GM11168 (cell line): ENCODE results near the gene BAIAP2L1.

Experiments
- in situ Hi-C: fragments of 300-500 bp; cut with MboI; formaldehyde crosslinking; loops from one replicate; pipeline ENCODE4 v1.12.0; 2022; ENCODE audit warnings: low sequenced_read_pairs; ENCODE audit not compliant: unreplicated experiment

Gene BAIAP2L1

DNA sequence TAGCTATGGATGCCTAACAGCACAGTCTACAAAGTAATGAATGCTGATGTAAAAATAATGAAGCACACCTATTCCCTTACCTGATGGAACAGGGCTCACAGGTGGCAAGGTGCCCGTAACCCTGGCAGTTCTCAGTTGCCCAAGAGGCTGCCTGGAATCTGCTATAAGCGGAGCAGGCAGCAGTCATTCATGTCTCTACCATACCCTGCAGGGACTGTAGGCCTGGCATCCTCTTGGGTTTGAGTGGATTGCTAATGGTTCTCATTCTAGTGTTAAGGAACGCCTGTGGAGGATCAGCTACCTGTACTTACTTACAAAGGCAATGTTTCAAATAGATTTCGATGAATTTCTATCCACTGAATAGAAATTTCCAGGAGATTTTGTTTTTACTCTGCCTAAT is 38.4 kb downstream of the BAIAP2L1 start:
- in situ Hi-C loops, result no loop called here

DNA sequence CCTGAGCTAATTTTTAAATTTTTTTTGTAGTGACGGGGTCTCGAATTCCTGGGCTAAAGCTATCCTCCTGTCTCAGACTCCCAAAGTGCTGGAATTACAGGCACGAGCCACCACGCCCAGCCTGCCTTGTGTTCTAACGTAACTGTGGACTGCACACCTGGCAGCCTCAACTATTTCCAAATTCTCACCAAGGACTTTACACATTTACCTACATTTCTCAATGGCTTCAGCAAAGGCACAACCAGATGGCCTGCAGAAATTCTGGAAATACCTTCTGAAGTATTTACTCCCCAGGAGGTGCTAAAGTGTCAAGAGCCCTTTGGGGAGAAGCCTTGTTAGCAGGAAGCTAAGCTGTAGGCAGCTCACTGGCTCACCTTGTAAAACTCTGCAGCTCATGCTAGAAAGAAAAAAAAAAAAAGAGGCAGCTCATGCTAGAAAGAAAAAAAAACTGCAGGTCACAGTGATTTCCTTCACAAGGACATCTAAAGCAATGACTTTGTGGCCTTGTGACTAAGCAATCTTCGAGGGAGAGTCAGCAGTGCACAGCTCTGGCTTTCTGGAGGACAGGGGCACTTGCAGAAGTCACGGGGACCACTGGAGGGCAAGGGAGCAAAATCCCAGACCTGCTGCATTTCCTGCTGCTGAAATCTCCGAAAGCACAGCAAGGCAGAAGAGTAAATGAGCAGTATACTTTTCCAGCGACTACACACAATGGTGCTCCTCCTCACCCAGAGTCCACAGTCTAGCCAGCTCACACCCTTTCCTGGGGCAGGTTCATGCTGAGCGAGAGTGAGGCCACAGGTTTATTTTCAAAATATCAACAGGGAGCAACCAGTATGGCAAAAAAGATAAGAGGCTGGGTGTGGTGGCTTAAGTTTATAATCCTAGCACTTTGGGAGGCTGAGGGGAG is 40.4 kb downstream of the BAIAP2L1 start:
- in situ Hi-C loops, result no loop called here

DNA sequence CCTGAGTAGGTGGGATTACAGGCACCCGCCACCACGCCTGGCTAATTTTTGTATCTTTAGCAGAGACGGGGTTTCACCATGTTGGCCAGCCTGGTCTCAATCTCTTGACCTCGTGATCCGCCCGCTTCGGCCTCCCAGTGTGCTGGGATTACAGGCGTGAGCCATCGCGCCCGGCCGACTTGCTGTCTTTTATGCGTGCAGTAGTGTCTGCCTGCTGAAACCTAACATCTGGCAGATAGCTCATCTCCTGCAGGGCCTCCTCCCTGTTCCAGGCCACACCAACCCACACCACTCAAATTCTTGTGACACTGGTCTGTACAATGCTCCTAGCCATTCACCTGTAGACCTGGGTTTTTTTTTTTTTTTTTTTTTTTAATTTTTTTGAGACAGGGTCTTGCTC is 41.5 kb downstream of the BAIAP2L1 start:
- in situ Hi-C loops, result no loop called here

DNA sequence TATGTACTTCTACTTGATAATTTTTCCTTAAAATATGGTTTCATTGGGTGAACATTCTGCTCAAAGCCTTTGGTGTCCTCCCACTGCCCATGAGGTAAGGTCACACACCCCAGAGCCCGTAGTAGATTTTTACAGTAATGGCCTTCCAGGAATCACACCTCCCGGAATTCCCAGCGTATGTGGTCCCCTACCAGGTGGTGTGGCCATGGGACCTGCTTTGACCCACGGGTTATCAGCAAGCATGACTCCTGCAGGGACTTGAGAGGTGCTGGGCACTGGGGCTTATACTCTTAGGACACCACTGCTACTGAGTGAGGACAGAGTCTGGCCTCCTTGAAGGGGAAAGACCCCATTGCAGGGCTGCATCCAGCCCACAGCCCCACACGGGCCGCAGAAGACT is 42.2 kb downstream of the BAIAP2L1 start:
- in situ Hi-C loops, result no loop called here

DNA sequence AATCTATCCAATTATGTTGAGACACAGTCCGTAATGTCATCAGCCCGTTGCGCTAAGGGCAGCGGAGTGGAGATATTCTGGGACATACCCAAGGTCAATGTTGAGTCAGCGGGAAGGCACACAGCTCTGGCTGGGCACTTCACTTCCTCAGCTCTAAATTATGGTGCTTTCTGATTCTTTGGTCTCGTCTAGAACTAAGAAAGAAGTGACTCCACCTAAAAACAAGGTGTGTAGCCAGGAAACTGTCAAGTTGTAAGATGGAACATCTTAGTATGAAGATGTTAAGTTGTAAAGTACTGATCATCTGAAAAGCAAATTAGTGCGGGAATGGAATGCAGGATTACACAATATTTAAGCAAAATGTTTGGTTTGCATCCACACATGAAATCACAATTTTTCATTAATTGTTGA is 43.1 kb downstream of the BAIAP2L1 start:
- in situ Hi-C loops, result no loop called here

DNA sequence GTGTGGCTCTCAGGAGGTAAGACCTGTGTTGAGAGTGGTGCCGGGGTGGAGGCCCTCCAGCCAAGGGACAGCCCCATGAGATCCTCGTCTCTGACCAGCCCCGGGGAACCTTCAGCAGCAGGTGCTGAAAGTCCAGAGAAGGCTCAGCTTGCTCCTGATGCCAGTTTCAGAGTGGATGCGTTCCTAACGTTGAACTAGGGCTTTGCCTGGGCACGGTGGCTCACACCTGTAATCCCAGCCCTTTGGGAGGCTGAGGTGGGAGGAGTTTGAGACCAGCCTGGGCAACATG is 45.7 kb downstream of the BAIAP2L1 start:
- in situ Hi-C loops, result no loop called here

DNA sequence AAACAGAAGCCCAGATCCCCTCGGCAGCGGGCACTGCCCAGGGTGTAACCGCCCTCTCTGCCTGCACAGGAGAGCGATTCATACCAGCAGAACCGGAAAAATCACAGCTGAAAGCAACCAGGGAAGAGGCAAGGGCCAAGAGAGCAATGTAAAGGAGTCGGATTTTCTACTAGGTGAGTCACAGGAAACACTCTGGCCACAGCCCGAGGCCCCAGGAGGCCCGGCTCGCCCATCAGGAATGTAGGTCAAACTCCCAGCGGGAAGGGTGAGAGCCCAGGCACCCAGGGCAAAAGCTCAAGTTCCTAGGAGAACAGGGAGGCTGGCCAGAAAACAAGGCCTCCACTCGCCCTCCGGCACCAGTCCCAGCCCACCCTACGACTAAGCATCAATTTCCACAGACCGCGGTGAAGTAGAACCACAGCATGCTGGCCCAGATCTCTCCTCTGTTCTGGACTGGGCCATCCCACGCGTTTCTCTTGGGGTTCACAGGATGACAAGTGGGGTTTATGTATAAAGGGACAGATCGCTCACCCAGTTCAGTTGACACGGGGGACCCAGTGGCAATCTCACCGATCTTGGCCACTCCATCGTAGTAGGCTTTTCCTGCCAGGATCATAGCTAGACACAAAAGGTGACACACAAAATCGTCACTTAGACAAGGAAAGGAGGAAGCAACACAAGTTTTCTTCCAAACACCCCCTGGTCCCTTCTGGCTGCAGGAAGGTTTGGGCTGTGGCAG is 46.2 kb downstream of the BAIAP2L1 start:
- in situ Hi-C loops, result no loop called here

DNA sequence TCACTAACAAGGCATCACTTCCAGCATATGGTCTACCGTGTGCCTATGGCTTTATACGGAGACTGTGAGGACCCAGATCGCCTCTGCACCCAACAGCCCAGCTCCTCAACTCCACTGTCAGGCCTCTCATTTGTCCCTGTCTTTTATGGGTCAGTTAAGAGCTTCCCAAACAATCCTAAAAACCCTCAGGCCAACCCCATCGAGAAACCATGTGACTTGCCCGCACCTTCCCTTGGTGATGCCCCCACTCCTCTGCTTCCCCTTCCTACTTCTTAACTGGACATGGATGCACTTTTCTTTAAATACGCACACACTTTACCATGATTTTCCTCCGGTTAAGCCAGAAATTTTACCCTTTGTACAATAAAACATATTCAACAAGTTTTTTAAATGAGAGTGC is 46.8 kb downstream of the BAIAP2L1 start:
- in situ Hi-C loops, result no loop called here

DNA sequence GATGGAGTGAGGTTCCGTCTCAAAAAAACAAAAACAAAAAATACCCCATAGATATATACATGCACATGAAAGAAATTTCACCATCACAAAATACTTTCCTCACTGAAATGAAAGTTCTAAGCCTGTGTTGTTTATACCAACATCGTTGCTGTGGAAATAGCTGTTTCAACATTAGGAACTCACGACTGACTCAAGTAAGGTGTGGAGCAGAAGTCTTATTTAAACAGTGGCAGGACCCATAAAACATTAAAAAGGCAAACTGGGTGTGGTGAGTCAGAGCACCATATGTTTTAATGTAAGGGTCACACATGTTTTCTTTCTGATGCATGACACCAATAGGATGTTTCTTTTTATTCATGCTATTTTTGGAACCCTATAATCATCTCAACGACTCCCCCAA is 48.3 kb downstream of the BAIAP2L1 start:
- in situ Hi-C loops, result no loop called here

DNA sequence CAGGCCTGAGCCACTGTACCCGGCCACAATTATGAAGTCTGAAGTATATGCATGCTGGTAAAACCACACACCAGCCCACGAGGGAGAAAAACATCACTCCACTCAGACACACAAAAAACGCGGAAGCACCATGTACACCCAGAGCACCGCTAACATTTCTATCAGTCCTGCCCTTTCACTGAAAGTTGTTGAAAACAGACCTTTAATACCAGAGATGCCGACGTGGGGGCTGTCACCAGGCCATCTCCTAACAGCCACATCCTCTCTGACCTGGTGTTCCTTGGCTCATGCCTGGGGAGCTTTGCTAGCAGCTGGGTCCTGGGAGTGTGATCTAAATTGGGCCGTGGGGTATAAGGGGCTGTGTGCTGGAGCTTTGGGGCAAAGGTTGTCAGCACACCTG is 49.8 kb downstream of the BAIAP2L1 start:
- in situ Hi-C loops, result no loop called here

DNA sequence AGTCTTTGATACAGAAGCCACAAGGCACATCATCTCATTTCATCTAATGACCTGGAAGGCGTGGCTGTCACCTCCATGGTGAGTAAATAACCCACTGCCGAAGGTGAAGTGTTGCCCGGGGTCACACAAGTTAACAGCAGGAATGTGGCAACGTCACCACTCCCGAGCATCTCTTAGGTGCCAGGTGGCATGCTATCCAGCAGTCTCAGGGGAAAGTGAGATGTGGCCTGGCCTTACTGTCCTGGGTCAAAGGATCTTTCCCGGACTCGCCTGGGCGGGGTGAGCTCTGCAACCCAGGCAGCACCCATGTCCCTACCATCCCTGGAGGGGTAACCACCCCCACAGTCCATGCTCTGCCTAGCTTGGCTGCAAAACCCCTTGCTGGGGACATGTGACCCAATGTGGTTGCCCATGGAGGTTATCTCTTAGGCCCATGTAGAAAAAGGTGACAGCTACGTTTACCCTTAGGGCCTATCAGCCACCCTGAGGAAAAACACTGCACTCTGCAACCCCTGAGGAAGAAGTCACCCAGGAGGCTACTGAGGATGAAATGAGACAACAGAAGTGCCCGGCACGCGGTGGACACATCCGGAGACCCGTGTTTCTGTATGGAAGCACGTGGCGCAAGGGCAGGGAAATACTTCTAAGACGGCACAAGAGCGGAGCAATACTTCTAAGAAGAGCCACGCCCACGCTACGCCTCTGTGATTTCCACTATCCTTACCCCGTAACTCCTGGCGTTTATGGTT is 52.0 kb downstream of the BAIAP2L1 start:
- in situ Hi-C loops, result no loop called here

DNA sequence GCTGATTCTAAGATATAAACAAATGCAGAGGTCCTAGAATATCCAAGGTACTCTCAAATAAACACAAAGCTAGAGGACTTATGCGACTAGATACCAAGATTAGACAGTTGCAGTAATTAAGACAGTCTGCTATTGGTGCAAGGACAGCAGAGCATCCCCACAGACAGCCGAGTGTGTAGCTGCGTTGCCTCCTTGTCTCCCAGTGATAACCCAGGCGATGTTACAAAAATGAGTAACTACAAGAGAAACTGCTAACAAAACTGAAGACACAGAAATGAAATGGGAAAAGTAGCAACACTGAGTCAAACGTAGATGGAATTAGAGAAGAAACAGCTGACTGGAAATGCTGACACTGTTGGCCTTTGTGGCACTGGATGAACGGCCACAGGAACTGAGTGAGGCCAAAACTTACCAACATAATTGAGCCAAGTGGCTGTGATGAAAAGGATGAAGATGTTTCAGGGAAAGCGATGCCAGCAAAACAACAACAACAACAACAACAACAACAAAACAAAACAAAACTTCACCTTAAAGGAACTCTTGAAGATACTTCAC is 54.3 kb downstream of the BAIAP2L1 start:
- in situ Hi-C loops, result no loop called here

DNA sequence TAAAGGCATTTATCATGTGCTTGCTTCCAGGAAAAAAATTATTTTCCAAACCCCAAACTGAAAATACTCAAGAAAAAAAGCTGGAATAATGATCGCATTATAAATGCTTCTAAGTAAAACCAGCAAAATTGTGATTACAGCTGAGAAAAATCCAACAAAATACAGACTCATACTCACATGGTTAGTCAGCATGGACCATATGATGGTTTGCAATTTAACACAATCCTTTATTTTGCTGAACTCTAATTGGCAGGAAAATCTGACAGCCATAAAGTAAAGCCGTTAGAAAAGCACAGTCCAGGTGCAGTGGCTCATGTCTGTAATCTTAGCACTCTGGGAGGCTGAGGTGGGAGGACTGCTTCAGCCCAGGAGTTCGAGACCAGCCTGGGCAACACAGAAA is 59.8 kb downstream of the BAIAP2L1 start:
- in situ Hi-C loops, result no loop called here

DNA sequence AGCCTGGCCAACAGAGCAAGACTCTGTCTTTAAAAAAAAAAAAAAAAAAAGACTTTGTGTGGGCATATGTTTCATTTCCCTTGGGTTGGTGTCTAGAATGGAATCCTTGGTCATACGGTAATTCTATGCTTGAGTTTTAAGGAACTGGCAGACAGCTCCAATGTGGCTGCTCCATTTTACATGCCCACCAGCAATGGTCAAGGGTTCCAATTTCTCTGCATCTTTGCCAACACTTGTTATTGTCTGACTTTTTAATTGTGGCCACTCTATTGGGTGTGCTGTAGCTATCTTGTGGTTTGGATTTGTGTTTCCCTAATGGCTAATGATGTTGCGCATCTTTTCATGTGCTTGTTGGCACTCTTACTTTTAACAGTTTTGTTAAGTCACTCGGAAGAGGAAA is 61.8 kb downstream of the BAIAP2L1 start:
- in situ Hi-C loops, result no loop called here

DNA sequence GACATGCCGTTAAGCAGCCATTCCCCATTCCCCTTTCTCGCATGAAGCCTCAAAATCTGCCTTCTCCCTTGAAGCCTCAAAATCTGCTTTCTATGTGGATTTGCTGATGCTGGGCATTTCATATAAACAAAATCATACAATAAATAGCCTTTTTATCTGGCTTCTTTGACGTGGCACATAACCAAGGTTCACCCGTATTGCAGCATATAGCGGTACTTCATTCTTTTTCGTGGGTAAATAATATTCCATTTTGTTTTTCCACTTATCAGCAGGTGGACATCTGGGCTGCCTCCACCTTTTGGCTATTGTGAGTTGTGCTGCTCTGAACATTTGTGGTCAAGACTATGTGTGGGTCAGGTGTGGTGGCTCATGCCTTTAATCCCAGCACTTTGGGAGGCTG is 62.4 kb downstream of the BAIAP2L1 start:
- in situ Hi-C loops, result no loop called here

DNA sequence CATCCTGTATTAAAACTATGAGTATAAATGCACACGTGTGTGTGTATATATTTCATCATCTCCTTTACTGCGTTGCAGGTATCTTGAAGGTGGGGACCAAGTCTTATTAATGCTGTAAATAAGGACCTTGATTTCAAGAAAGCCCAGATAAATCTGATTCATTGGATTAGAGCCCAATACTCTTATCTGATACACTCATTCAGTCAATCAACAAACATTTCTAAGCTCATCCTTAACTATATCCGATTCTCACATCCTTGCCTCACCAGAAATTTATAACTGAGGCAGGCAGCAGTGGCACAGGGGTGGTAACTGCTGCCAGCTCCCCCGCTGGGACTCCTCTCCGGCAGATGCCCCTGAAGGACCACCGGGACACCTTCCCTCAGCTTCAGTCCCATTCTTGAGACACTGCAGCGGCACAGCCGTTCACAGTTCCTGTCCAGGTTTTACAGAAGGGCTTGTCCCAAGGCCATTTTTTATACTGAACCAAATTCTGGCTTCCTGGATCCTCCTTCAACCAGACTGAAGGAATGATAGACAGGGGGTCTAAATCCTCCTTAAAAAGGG is 65.4 kb downstream of the BAIAP2L1 start:
- in situ Hi-C loops, result no loop called here

DNA sequence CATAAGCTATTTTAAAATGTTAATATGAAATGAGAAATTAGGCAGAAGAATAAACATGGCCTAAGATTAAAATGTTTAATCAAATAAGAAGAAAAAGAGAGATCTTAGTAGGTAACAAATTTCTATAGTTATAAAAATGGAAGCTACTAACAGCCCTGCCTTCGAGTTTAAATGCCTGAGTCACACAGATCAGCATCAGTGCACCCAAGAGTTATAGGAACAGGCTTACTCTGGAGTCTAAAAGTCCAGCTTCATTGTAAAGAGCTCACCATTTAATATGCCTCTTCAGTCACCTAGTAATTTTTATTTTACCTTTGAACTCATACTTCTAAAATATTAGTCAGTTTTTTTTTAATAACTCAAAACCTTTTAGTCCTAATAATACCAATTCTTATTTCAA is 66.8 kb downstream of the BAIAP2L1 start:
- in situ Hi-C loops, result no loop called here

DNA sequence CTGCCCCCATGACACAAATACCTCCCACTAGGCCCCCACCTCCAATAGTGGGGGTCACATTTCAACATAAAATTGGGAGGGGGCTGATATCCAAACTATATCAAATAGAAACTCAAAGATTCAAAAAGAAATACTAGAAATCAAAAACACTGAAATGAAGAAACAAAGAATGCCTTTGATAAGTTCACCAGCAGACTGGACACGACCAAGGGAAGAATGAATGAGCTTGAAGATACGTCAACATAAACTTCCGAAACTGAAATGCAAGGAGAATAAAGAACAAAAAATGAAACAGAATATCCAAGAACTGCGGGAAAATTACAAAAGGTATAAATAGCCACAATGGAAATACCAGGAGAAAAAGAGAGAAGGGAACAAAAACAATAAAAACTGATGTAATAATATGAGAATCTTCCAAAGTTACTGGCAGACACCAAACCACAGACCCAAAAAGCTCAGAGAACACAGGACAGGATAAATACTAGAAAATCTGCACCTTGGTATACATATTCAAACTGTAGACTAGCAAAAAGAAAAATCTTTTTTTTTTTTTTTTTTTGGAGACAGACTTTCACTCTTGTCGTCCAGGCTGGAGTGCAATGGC is 69.9 kb downstream of the BAIAP2L1 start:
- in situ Hi-C loops, result no loop called here

DNA sequence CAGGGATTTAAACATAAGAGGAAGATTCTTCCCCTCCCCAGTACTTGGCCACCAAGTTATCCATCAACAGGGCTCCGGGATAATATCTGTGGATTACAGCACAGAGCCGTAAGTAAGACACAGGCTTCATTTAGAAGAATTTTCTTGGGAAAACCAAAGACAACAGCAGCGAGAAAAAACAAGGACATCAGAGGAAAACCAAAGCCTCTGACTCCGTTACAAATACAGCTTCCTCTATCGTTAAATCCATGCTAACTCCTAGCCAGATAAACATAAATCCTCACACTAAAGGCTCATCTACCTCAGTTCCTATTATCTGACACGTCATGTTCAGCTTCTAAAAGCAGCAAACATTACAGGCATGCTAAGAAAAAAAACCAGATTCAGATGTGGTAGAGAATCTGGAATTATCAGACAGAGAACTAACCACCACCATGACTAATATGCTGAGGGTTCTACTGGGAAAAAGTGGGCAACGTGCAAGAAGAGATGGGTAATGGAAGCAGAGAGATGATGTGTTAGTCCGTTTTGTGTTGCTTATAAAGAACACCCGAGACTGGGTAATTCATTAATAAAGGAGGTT is 71.0 kb downstream of the BAIAP2L1 start:
- in situ Hi-C loops, result no loop called here
